ENCODE measurements around the gene RBPJ.
A peak's percentile ranks its signal among the peaks of the same experiment; 100 is the strongest.

The RBPJ gene

DNA sequence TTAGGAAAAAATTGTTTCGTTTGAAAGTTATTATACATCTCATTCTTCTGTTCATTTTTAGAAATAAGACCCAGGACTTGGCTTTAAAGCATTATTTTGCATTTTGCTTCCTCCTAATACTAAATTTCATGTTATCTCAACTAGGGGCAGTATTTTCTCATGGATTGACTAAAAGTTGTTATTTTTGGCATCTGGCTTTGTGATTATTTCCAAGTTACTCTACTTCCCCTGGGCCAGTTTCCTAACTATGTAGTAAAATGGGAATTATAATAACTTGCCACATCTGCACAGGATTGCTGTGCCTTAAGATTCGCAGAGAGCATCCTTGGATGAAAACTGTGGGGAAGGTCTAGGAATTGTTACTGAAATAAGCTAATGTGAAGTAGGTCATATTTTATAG is 3.0 kb downstream of the RBPJ start:
- Histone ChIP-seq H3K4me3 (ENCODE audit: low read length, poor library complexity, severe bottlenecking) (peak overlapping the region; percentile 85), H4K20me1 (ENCODE audit: insufficient read depth, low read length, poor library complexity, severe bottlenecking) (peaks cover 70% of the 10 kb centered on the region)
- TF ChIP-seq, protein P1, sequence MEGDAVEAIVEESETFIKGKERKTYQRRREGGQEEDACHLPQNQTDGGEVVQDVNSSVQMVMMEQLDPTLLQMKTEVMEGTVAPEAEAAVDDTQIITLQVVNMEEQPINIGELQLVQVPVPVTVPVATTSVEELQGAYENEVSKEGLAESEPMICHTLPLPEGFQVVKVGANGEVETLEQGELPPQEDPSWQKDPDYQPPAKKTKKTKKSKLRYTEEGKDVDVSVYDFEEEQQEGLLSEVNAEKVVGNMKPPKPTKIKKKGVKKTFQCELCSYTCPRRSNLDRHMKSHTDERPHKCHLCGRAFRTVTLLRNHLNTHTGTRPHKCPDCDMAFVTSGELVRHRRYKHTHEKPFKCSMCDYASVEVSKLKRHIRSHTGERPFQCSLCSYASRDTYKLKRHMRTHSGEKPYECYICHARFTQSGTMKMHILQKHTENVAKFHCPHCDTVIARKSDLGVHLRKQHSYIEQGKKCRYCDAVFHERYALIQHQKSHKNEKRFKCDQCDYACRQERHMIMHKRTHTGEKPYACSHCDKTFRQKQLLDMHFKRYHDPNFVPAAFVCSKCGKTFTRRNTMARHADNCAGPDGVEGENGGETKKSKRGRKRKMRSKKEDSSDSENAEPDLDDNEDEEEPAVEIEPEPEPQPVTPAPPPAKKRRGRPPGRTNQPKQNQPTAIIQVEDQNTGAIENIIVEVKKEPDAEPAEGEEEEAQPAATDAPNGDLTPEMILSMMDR (conservative IDR thresholded peaks at IDR 0.05; ENCODE audit: low read length): peak; percentile 36
- TF ChIP-seq EZH2phosphoT487 (IDR thresholded peaks at IDR 0.05; ENCODE audit: borderline replicate concordance): no peak

GRCh38 chr4:26325191-26325590 is 4.4 kb downstream of the RBPJ start:
- Histone ChIP-seq H3K9me2 (replicated peaks; ENCODE audit: low read depth, low read length) (no peaks in the 10 kb centered on the region), H3K36me3 (ENCODE audit: insufficient read depth, low read length) (no peaks in the 10 kb centered on the region), H4K20me1 (ENCODE audit: insufficient read depth, low read length, poor library complexity, severe bottlenecking) (peaks cover 76% of the 10 kb centered on the region), H3K9ac (ENCODE audit: low read depth, low read length, poor library complexity, severe bottlenecking) (no peak overlapping the region), H3F3A (ENCODE audit: low read depth) (no peaks in the 10 kb centered on the region), H3K27me3 (ENCODE audit: insufficient read depth, low read length, poor library complexity, severe bottlenecking) (no peaks in the 10 kb centered on the region), H2AFZ (ENCODE audit: low read length) (no peak overlapping the region), H3K4me3 (ENCODE audit: low read length, poor library complexity, severe bottlenecking) (peak overlapping the region; percentile 38), H3K9me3 (ENCODE audit: insufficient read depth, low read depth, low read length) (no peaks in the 10 kb centered on the region), H3K79me2 (ENCODE audit: insufficient read depth, low read length) (peaks cover 93% of the 10 kb centered on the region), H3K4me1 (ENCODE audit: insufficient read depth, low read length, poor library complexity, severe bottlenecking) (peaks cover 40% of the 10 kb centered on the region), H3K4me2 (ENCODE audit: low read depth, low read length, poor library complexity, severe bottlenecking) (peak overlapping the region; percentile 56)
- no peak for TF ChIP-seq EZH2phosphoT487 (IDR thresholded peaks at IDR 0.05; ENCODE audit: borderline replicate concordance)
- TF ChIP-seq, protein P1 (conservative IDR thresholded peaks at IDR 0.05; ENCODE audit: low read length): peak; percentile 71

More for the DNA sequence above, 3.0 kb downstream of the RBPJ start:
- no peaks in the 10 kb centered on the region for H3F3A ChIP-seq (ENCODE audit: low read depth)
- H3K4me2 ChIP-seq (ENCODE audit: low read depth, low read length, poor library complexity, severe bottlenecking): peak overlapping the region; percentile 93
- no peaks in the 10 kb centered on the region for H3K36me3 ChIP-seq (ENCODE audit: insufficient read depth, low read length)
- H3K9ac ChIP-seq (ENCODE audit: low read depth, low read length, poor library complexity, severe bottlenecking): peak overlapping the region; percentile 82
- H3K79me2 ChIP-seq (ENCODE audit: insufficient read depth, low read length): peaks cover 86% of the 10 kb centered on the region
- peaks cover 40% of the 10 kb centered on the region for H3K4me1 ChIP-seq (ENCODE audit: insufficient read depth, low read length, poor library complexity, severe bottlenecking)
- no peaks in the 10 kb centered on the region for H3K9me3 ChIP-seq (ENCODE audit: insufficient read depth, low read depth, low read length)
- no peak overlapping the region for H2AFZ ChIP-seq (ENCODE audit: low read length)
- no peaks in the 10 kb centered on the region for H3K9me2 ChIP-seq (replicated peaks; ENCODE audit: low read depth, low read length)
- no peaks in the 10 kb centered on the region for H3K27me3 ChIP-seq (ENCODE audit: insufficient read depth, low read length, poor library complexity, severe bottlenecking)

DNA sequence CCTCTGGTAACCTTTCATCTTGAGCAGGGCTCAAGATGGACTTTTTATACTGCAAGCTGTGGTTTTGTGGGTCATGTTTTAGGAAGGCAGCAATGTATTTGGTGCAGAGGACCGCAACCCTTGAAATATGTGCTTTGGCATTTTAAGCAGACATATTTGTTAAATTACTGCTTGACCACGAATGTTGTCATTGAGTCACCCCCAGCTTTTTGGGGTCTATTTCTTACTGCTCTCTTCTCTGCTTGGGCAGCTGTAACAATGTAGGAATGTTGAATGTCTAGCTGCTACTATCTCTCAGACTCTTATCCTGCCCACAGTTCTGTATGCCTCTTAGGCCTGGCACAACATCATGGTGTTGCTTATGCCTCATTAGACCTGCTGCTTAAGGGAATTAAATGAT is 6.0 kb downstream of the RBPJ start:
- H3K4me2 ChIP-seq (ENCODE audit: low read depth, low read length, poor library complexity, severe bottlenecking): peak overlapping the region; percentile 56
- no peak overlapping the region for H2AFZ ChIP-seq (ENCODE audit: low read length)

More for the DNA sequence above, 6.0 kb downstream of the RBPJ start:
- Histone ChIP-seq H3K4me3 (ENCODE audit: low read length, poor library complexity, severe bottlenecking) (peak overlapping the region; percentile 24), H3K36me3 (ENCODE audit: insufficient read depth, low read length) (no peaks in the 10 kb centered on the region), H4K20me1 (ENCODE audit: insufficient read depth, low read length, poor library complexity, severe bottlenecking) (peaks cover 89% of the 10 kb centered on the region), H3K9me3 (ENCODE audit: insufficient read depth, low read depth, low read length) (no peaks in the 10 kb centered on the region), H3K9me2 (replicated peaks; ENCODE audit: low read depth, low read length) (no peaks in the 10 kb centered on the region), H3K27me3 (ENCODE audit: insufficient read depth, low read length, poor library complexity, severe bottlenecking) (no peaks in the 10 kb centered on the region), H3K79me2 (ENCODE audit: insufficient read depth, low read length) (peaks cover 96% of the 10 kb centered on the region), H3K9ac (ENCODE audit: low read depth, low read length, poor library complexity, severe bottlenecking) (no peak overlapping the region), H3F3A (ENCODE audit: low read depth) (no peaks in the 10 kb centered on the region), H3K4me1 (ENCODE audit: insufficient read depth, low read length, poor library complexity, severe bottlenecking) (peaks cover 52% of the 10 kb centered on the region)
- TF ChIP-seq EZH2phosphoT487 (IDR thresholded peaks at IDR 0.05; ENCODE audit: borderline replicate concordance): no peak
- TF ChIP-seq, protein P1 (conservative IDR thresholded peaks at IDR 0.05; ENCODE audit: low read length): no peak

All from Loucy (cell line).